Measurements from ENCODE around the gene NCAM2.

NCAM2 gene

GRCh38 chr21:20997636-20998455, at the start of gene NCAM2:
TSS of gene NCAM2 (plus strand) at chr21:20998409.
- DNase-seq (ENCODE audit: low read depth): no peak

- no peak for DNase-seq (ENCODE audit: low read depth)
These were observed 48.3 kb upstream of the NCAM2 start for GRCh38 chr21:20949884-20950283.

DNA sequence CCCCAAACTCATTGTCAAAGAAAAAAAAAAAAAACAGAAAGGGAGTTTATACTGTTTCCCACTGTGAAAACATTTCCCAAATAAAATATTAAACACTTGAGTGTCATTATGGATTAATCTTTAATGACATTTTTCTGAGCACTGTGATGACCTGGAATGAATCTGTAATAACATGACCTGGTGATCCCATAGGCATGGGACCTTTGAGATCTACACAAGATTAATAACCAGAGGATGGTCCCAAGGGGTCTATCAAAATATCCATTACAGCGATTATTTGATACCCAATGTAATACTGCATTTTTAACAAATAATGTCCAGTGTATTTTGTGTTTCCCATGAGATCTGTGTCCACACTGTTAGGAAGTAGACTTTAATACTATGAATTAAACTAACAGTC, 32.4 kb upstream of the NCAM2 start:
- DNase-seq (ENCODE audit: low read depth): no peak

- DNase-seq (ENCODE audit: low read depth): no peak
These were observed 29.8 kb upstream of the NCAM2 start for GRCh38 chr21:20968391-20968790.

GRCh38 chr21:20970691-20971090, 27.5 kb upstream of the NCAM2 start:
- no peak for DNase-seq (ENCODE audit: low read depth)

GRCh38 chr21:20971296-20971921, 26.8 kb upstream of the NCAM2 start:
- no peak for DNase-seq (ENCODE audit: low read depth)

GRCh38 chr21:20994790-20995189, 3.4 kb upstream of the NCAM2 start:
- DNase-seq (ENCODE audit: low read depth): no peak

DNA sequence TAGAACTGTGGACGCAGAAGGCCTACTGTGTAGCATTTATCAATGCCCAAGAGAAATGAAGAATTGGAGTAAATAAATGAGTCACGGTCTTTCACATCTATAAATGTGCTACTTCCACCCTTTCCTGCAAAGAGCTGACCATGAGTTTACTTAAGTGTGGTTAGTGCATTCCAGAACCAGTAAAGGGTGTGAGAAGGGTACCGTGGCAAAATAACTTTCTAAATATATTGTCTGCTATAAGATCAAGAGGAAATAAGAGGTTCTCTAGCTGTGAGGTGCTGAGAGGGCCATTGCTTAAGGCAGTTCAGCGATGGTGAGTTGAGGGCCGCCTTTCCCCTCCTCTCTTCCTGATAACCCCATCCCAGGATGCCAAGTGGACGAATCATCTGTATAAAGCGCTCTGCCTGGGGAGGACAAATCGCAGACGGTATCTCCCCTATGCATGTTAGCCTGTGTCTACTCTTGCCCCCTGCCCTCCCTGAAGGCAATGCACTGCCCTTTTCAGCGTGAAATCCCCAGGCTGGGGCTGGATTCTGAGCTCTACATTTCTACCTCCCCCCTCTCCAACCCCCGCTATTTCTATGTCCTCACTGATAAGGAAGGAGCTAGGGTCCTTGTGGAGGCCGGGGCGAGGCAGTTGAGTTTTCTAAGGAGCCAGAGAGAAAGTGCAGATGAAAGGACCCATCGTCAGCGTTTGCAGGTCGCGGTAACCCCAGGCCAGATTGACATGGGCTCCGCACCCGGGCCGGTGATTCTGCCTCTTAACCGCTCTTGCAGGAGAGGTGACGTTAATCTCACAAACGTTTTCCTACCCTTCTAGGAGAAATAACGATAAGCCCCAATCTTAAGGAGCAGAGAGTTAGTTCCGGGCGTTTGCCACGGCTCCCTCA, 1.5 kb upstream of the NCAM2 start:
- DNase-seq (ENCODE audit: low read depth): no peak

DNA sequence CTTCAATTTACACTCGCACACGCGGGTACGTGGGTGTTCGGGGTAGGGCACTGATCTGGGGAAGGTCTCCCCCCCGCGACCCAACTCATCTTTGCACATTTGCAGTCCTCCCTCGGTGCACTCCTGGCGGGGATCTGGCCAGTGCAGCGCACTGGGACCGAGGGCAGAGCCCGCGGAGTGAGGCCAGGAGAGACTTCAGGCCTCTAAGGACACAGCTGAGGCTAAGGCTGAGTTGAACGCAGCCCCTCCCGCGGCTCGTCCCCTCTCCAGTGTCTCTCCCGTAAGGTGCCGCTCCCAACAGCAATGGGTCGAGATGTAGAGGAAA, 936 bp upstream of the NCAM2 start:
- DNase-seq (ENCODE audit: low read depth): no peak

DNA sequence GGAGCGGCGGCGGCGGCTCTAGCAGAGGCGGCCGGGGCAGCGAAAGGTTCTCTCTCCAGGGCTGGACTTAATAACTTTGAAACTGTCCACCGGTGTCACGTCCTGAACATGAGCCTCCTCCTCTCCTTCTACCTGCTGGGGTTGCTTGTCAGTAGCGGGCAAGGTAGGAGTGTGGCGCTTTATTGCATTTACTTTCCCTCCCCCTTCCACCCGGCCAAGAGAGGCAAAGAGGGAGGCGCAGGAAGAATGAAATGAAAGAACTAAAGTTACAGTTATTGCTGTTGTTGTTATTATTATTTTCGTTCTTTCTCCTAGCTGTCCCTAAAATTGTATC, 214 bp downstream of the NCAM2 start:
- DNase-seq (ENCODE audit: low read depth): no peak

DNA sequence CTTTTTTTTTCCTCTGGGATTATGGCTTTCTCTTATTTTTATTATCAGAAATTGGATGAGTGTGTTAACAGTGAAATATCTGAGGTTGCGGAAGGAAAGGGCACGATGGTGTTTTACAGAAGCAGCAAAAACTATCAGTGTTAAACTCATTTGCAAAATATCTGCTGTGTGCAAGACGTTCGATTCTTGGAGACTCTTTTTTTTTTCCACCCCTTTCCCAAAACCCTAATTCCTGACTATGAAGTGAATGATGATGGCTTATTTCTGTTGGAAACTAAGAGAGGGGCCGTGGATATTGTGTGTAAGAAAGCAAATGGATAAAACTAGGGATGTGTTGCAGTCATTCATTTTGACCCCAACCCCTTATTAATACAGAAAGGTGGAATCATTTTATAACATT, 677 bp downstream of the NCAM2 start:
- DNase-seq (ENCODE audit: low read depth): no peak

DNA sequence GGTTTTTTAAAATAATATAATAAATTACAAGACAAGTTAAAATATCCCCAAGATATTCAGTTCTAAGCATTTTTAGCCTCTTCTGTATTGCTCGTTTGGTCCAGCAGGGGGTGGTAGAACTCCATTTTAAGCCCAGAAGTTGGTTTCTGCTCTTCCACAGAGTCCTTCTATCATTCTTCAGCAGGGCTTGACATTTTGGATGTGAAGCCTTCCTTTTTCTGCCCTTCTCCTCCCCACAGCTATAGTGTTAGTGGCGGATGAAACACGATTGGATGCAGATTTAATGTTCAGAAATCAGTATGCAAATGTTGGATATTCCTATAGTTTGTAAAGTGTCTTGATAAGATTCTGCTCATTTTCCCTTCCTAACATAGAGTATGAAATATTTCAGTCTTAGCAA, 1.4 kb downstream of the NCAM2 start:
- no peak for DNase-seq (ENCODE audit: low read depth)

DNA sequence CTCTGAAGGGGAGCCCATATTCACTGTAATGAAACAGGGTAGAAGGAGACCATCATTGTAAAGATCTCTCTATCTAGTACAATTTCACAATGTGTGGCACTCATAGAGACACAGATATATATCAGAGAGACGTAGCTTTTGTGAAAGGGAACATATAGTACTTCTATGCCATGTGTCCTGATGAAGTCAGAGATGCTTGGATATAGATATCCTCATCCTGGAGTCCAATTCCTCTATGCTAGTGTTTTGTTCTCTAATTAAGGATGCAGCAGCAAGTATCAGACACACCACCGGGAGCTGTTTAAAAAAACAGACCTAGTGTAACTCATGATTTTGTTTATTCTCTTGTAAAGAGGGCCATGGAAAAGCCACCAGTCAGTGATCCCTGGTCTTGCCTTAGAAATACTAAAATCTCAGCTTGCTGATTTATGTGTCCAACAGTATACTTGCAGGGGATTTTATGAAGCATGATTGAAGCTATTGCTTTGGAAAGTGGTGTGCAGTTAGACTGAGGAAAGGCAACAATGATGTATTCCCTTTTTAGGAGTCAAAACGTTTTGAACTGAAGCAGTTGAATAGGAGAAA, 2.5 kb downstream of the NCAM2 start:
- no peak for DNase-seq (ENCODE audit: low read depth)

DNA sequence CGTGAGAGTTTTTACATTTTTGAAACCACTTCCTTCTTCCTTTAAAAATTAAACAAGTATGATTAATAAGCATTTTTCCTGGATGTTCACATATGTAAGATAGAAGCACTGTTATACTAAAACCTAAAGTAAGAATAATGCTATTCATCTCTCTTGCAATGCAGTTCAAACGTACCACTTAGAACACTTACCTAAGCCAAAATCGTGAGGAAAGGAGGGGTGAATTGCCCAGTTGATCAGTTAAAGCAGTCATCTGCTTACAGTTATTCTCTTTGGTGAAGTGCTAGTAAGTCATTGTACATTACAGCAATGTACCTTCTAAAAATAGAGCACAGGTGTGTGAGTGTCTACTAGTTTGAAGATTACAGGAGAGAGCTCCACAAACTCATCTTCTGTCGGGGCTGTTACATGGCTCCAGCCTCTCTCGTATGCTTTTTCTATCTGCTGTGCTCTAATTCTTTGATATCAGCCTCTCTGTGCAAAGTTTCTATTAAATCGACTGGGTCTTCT, 3.4 kb downstream of the NCAM2 start:
- DNase-seq (ENCODE audit: low read depth): no peak

GRCh38 chr21:21002153-21002552, 3.9 kb downstream of the NCAM2 start:
- DNase-seq (ENCODE audit: low read depth): no peak

- no peak for DNase-seq (ENCODE audit: low read depth)
These were observed 5.5 kb downstream of the NCAM2 start for GRCh38 chr21:21003701-21004100.

- DNase-seq (ENCODE audit: low read depth): no peak
These were observed 9.4 kb downstream of the NCAM2 start for GRCh38 chr21:21007606-21008005.

DNA sequence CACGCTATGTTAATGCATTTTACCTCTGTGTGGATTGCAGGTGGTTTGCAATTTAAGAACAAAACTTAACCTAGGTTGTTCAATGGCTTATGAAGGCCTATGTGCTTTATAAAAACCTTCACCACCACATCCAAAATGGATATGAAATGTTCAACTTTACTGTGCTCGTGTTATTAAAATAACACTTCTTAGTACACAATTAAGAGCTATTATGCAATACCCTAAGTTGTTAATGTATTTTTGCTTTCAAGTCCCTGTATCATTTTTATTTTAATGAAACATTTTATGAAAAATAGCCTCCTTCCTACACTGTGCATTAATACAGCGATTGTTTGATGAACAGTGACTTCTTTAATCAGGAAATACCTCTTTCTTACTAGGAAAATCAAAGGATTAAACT, 12.0 kb downstream of the NCAM2 start:
- DNase-seq (ENCODE audit: low read depth): no peak

DNA sequence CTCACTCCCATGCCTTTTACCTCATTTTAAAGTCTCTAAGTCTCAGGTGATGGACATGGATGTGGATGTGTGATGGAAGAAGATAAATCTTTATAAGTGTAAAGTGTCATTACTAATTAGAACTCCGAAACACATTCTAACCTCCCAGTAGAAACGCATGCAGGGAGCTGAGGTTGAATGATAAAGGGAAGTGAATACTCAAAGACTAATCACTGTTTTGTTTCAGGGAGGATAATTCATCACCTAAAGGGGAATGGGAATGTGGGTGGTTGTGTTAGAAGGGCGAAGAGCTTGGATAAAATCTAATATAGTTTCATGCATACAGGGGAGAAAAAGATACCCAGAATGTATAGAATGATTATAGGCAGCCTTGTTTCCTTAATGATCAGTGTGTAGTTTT, 12.5 kb downstream of the NCAM2 start:
- no peak for DNase-seq (ENCODE audit: low read depth)

DNA sequence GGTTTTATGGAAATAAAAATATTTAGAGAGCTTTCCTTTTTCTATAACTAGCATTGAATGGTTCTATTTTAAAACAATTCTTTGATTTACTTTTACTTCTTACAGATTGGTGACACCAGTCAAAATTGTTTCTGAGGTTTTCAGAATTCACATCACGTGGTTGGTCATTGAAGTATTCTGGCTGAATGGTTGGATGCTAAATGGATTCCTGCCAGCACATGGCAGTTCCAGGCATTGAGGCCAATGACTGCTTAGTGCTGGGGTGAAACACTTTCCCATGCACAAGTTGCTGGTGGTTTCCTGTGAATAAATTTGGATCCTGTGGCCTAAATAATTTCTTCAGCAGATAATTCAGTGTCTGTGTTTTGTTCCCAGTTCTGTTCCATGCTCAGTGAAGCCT, 20.6 kb downstream of the NCAM2 start:
- DNase-seq (ENCODE audit: low read depth): no peak

- no peak for DNase-seq (ENCODE audit: low read depth)
These were observed 21.5 kb downstream of the NCAM2 start for GRCh38 chr21:21019681-21020080.

GRCh38 chr21:21025742-21026141, 27.5 kb downstream of the NCAM2 start:
- no peak for DNase-seq (ENCODE audit: low read depth)

Measured in GM04503 (cell line).